ENCODE results near the gene COX7A2L.

COX7A2L gene

GRCh38 chr2:42368817-42369531 is 8.0 kb upstream of the COX7A2L start:
- in situ Hi-C loops (cut with MboI; ENCODE audit: low pct_unique_long_range_greater_than_20kb, low sequenced_read_pairs, unreplicated experiment): no loop called here
- TF ChIP-seq, protein P1, sequence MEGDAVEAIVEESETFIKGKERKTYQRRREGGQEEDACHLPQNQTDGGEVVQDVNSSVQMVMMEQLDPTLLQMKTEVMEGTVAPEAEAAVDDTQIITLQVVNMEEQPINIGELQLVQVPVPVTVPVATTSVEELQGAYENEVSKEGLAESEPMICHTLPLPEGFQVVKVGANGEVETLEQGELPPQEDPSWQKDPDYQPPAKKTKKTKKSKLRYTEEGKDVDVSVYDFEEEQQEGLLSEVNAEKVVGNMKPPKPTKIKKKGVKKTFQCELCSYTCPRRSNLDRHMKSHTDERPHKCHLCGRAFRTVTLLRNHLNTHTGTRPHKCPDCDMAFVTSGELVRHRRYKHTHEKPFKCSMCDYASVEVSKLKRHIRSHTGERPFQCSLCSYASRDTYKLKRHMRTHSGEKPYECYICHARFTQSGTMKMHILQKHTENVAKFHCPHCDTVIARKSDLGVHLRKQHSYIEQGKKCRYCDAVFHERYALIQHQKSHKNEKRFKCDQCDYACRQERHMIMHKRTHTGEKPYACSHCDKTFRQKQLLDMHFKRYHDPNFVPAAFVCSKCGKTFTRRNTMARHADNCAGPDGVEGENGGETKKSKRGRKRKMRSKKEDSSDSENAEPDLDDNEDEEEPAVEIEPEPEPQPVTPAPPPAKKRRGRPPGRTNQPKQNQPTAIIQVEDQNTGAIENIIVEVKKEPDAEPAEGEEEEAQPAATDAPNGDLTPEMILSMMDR (IDR thresholded peaks at IDR 0.05; ENCODE audit: extremely low read depth, insufficient read depth, missing control alignments): no peak
- DNase-seq (ENCODE audit: low spot score): no peak

DNA sequence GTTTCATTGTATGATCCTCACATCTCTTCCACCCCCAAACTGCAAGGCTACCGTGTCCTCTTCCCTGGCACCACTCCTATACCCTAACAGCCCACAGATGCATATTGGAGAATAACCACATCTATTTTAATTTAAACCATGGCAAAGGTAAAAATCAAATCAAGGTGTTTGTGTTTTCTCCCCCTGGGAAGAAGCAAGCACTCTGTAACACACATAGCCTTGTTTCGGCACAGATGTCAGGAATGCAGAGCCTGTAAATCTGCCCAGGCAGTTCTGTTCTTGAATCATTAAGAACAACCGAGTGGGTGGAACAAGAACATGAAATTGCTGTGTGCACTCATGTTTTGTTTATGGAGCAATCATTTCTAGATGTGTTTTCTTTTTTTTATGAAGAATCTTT is 6.8 kb upstream of the COX7A2L start:
- in situ Hi-C loops (cut with MboI; ENCODE audit: low pct_unique_long_range_greater_than_20kb, low sequenced_read_pairs, unreplicated experiment): no loop called here
- TF ChIP-seq, protein P1 (IDR thresholded peaks at IDR 0.05; ENCODE audit: extremely low read depth, insufficient read depth, missing control alignments): no peak
- DNase-seq (ENCODE audit: low spot score): no peak

DNA sequence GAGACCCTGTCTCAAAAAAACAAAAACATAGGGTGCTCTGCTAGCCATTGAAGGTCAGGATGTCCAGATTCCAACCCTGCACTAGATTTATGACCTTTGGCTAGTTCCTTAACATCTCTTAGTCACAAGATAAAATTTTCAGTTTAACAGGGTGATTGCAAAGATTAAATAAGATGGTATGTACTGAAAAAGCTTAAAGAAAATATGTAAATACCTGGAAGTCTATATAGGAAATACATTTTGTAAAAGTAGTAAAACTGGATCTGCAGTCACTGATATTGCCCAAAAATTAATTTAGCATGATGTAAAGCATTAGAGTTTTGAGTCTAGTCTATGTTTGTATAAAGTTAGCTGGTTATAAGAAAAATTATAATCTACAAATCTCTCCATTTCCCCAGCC is 5.4 kb upstream of the COX7A2L start:
- TF ChIP-seq, protein P1 (IDR thresholded peaks at IDR 0.05; ENCODE audit: extremely low read depth, insufficient read depth, missing control alignments): no peak
- no peak for DNase-seq (ENCODE audit: low spot score)
- in situ Hi-C loops (cut with MboI; ENCODE audit: low pct_unique_long_range_greater_than_20kb, low sequenced_read_pairs, unreplicated experiment): no loop called here

- no peak for DNase-seq (ENCODE audit: low spot score)
- TF ChIP-seq, protein P1 (IDR thresholded peaks at IDR 0.05; ENCODE audit: extremely low read depth, insufficient read depth, missing control alignments): no peak
- in situ Hi-C loops (cut with MboI; ENCODE audit: low pct_unique_long_range_greater_than_20kb, low sequenced_read_pairs, unreplicated experiment): no loop called here
These were observed 3.6 kb upstream of the COX7A2L start for GRCh38 chr2:42364658-42365057.

GRCh38 chr2:42363413-42363812 is 2.4 kb upstream of the COX7A2L start:
- in situ Hi-C loops (cut with MboI; ENCODE audit: low pct_unique_long_range_greater_than_20kb, low sequenced_read_pairs, unreplicated experiment): no loop called here
- TF ChIP-seq, protein P1 (IDR thresholded peaks at IDR 0.05; ENCODE audit: extremely low read depth, insufficient read depth, missing control alignments): no peak
- DNase-seq (ENCODE audit: low spot score): no peak

DNA sequence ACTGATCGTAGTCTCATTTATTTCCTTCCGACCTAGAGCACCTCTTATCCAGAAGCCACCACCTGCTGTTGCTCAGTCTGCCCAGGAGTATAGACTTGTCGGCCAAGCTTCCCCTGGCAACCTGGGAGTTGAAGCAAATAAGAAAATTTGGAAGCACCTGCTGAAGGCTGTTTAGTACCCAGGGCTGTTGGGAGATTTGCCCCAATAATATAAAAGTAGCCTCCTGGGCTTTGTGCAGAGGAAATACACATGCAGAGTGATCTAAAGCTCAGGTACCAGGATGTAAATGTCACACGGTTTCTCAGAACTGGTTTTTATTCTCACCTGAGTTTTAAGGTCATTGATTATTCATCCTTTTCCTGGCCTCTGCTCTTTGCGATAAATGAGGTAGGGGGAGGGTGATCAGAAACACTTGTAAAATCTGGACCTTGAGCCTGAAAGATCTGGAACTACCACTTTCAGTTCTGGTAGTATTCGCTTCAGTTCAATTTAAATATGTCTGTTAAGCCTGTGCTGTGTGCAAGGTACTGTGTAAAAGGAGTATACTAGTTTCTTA is 789 bp upstream of the COX7A2L start:
- TF ChIP-seq, protein P1 (IDR thresholded peaks at IDR 0.05; ENCODE audit: extremely low read depth, insufficient read depth, missing control alignments): no peak
- in situ Hi-C loops (cut with MboI; ENCODE audit: low pct_unique_long_range_greater_than_20kb, low sequenced_read_pairs, unreplicated experiment): no loop called here
- DNase-seq (ENCODE audit: low spot score): no peak
